Measurements from ENCODE around the gene DDN. TPM values are rescaled to one million over a fixed set of nuclear protein-coding genes. Genes with fewer than 3 reads are reported as not detected.
A peak's percentile ranks its signal among the peaks of the same experiment; 100 is the strongest.

DDN gene
- total RNA-seq, 1 donor from 2014 or later, result not detected

DNA sequence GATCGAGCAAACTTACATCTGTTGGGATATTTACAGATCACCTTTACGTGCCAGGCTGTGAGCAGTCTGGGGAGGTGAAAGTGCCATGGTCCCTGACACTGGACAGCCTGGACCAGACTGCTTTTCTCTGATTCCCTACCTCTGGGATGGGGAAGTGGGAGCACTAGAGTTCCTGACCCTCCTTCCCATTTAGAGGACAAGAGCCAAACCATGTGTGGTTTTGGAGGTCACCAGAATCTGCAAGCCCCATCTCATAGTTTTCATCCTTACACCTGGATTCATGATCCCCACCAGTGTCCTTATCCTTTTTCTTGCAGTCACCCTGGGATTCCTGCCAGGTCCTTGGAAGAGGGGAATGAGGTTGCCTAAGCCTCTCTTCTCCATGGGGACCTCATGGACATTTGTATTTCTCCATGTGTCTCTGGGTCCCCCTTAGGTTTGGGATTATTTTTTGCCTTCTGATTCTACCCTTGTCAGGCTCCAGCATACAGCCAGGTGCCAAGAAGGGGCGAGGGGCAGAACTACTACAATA is 26.2 kb downstream of the DDN start:
- Histone ChIP-seq H3K27ac (no peak overlapping the region), H3K36me3 (no peaks in the 10 kb centered on the region), H3K4me3 (no peak overlapping the region), H3K9me3 (no peaks in the 10 kb centered on the region), H3K27me3 (peaks cover 7% of the 10 kb centered on the region), H3K4me1 (peaks cover under 1 to 10% of the 10 kb centered on the region in 2 donors)
- TF ChIP-seq CTCF (IDR thresholded peaks at IDR 0.05), result no peak
- DNase-seq (ENCODE audit: low spot score in 2 of 2), result no peak
- intact Hi-C loops (cut with DNase I), result no loop called here

- Histone ChIP-seq H3K27ac (no peak overlapping the region), H3K4me3 (no peak overlapping the region), H3K4me1 (peaks cover 0 to 8% of the 10 kb centered on the region in 2 donors), H3K9me3 (no peaks in the 10 kb centered on the region), H3K36me3 (no peaks in the 10 kb centered on the region), H3K27me3 (peaks cover 6% of the 10 kb centered on the region)
- no peak for TF ChIP-seq CTCF (IDR thresholded peaks at IDR 0.05)
- DNase-seq (ENCODE audit: low spot score in 2 of 2), result no peak
- intact Hi-C loops (cut with DNase I), result no loop called here
Measured at GRCh38 chr12:48972213-48972951, 26.8 kb downstream of the DDN start.

- intact Hi-C loops (cut with DNase I), result no loop called here
- peaks cover 4% of the 10 kb centered on the region for H3K27me3 ChIP-seq
- no peak overlapping the region for H3K27ac ChIP-seq
- TF ChIP-seq CTCF (IDR thresholded peaks at IDR 0.05), result no peak
- DNase-seq (ENCODE audit: low spot score in 2 of 2), result no peak
- H3K4me1 ChIP-seq, result peaks cover 0 to 8% of the 10 kb centered on the region in 2 donors
- H3K9me3 ChIP-seq, result no peaks in the 10 kb centered on the region
- H3K4me3 ChIP-seq, result peak overlapping the region in 1 of 2 donors; percentile 55
- no peaks in the 10 kb centered on the region for H3K36me3 ChIP-seq
Measured at GRCh38 chr12:48970702-48971334, 28.4 kb downstream of the DDN start.

DNA sequence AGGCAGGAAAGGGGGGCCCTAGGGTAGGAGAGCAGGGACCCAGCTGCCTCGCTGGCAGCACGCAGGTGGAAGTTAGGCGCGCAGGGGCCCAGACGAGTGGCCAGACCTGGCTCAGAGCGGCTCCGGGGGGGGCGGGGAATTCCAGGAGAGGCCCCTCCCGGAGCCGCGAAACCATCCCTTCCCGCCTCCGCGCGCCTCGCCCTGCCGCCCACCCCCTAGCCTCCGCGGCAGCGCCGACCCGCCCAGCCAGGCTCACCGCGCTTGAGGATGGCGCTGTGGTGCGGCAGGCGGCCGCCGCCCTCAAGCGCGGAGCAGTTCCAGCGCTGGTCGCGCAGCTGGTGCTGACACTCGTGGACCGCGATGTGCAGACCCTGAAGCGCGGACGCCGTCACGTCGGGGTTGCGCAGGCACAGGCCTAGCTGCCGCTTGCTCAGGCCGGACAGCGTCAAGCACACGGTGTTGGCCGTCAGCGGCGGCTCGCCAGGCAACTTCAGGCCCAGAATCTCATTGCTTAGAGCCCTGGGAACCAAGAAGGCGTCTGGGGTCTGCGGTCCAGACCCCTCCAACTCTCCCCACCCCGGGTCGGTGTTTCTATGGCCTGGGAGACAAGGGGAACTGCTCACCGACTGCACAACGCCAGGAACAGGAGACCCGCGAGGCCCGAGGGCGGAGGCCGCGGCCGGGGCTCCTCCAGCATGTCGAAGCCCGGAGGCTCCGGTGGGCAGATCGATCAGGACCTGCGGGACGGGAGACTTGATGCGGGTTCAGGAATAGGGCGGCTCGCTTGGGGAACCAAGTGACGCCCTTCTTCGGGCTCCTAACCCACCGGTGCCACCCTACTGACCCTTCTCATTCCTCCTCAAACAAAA is 29.1 kb downstream of the DDN start:
- peak in 1 of 3 experiments; percentile 7 for TF ChIP-seq CTCF (IDR thresholded peaks at IDR 0.05)
- Histone ChIP-seq H3K4me1 (peaks cover 0 to 8% of the 10 kb centered on the region in 2 donors), H3K27ac (no peak overlapping the region), H3K4me3 (peak overlapping the region in 1 of 2 donors; percentile 10), H3K36me3 (no peaks in the 10 kb centered on the region), H3K27me3 (peaks cover 4% of the 10 kb centered on the region), H3K9me3 (no peaks in the 10 kb centered on the region)
- intact Hi-C loops (cut with DNase I), result no loop called here
- DNase-seq (ENCODE audit: low spot score in 2 of 2), result no peak

GRCh38 chr12:48969160-48969771 is 29.9 kb downstream of the DDN start:
- Histone ChIP-seq H3K27ac (no peak overlapping the region), H3K36me3 (no peaks in the 10 kb centered on the region), H3K4me3 (no peak overlapping the region), H3K4me1 (peaks cover 0 to 8% of the 10 kb centered on the region in 2 donors), H3K27me3 (peaks cover 4% of the 10 kb centered on the region), H3K9me3 (no peaks in the 10 kb centered on the region)
- intact Hi-C loops (cut with DNase I), result no loop called here
- TF ChIP-seq CTCF (IDR thresholded peaks at IDR 0.05), result no peak
- no peak for DNase-seq (ENCODE audit: low spot score in 2 of 2)

Measured in ascending aorta (tissue), 2 donors.